ENCODE measurements around the gene PWP2.
"Not testable (repeated sequence)": the region's sequence is repeated elsewhere in the genome, so short reads cannot be mapped to it uniquely, and the experiment has no call there.

PWP2 gene

GRCh38 chr21:44167527-44167926 is 60.3 kb downstream of the PWP2 start:
- DNase-seq, result not testable (repeated sequence)

DNA sequence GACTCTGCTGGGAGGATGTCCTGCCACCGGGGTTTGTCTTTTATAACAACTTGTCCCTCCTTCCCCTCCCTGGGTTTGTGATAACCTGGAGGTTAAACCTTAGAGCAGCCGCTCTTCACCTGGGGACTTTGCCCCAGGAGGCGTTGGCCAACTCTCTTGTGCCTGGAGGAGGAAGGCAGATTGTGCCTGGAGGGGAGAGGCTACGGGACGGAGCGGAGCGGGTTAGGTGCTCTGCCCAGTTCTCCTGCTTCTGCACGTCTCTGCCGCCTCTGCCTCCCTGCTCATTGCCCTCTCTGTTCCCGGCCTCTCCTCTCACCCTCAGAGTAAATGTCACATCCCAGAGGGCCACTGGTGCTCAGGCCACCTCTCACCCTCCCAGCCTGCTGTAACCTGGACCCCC is 63.1 kb downstream of the PWP2 start:
- not testable (repeated sequence) for DNase-seq

DNA sequence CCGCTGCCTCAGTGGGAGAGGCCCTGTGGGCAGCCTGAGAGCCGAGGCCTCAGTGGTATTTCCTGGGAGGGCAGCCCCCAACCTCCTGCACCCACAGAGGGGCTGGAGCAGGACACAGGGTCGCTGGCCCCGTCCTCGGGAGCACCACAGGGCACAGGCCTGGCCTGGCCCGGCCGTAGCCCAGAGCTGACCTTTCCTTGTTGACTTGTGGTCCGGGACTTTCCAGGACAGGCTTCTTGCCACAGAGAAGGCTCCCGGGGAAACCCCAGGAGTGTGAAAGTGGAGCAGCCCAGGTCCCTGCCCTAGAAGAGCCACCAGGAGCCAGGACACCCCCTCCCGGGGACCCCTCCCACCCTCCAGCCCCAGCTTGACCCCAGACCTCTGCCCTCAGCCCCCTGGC is 63.7 kb downstream of the PWP2 start:
- not testable (repeated sequence) for DNase-seq

DNA sequence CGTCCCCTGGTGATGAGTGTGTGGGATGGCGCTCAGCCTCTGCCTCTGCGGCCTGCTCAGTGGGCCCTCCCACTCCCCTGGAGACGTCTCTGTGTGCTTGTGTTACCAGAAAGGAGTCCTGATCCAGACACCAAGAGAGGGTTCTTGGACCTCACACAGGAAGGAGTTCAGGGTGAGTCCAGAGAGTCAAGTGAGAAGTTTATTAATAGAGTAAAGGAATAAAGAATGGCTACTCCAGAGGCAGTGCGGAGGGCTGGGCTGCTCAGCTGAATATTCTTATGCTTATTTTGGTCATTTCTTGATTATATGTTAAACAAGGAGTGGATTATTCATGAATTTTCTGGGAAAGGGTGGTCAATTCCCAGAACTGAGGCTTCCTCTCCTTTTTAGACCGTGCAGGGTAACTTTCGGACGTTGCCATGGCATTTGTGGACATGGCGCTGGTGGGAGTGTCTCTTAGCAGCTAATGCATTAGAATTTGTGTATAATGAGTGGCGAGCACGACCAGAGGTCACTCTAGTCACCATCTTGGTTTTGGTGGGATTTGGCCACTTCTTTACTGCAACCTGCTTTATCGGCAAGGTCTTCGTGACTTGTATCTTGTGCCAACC is 64.9 kb downstream of the PWP2 start:
- not testable (repeated sequence) for DNase-seq

DNA sequence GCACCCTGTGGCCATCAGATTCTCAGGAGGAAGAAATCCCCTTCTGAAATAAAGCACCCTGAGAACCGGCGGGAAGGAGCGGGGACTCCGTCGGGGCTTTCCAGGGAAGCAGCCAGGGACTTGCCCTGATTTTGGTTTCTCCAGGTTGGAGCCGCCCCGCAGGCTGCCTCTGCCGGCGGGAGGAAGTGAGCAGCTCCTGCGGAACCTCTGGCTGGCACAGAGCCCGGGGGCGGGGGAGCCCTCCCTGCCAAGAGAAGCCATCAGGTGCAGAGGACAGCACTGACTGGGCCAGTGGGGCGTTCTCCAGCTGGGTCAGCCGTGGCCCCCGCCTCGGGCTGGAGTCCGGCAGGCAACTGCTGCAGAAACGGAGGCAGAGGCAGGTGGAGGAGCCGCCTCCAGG is 65.5 kb downstream of the PWP2 start:
- DNase-seq, result not testable (repeated sequence)

GRCh38 chr21:44175189-44175588 is 68.0 kb downstream of the PWP2 start:
- not testable (repeated sequence) for DNase-seq

- DNase-seq, result not testable (repeated sequence)
Observed at GRCh38 chr21:44176127-44176526, 68.9 kb downstream of the PWP2 start.
